ENCODE data around the gene NLRP12.
"Not testable (repeated sequence)": the region's sequence is repeated elsewhere in the genome, so short reads cannot be mapped to it uniquely, and the experiment has no call there.

Gene NLRP12

DNA sequence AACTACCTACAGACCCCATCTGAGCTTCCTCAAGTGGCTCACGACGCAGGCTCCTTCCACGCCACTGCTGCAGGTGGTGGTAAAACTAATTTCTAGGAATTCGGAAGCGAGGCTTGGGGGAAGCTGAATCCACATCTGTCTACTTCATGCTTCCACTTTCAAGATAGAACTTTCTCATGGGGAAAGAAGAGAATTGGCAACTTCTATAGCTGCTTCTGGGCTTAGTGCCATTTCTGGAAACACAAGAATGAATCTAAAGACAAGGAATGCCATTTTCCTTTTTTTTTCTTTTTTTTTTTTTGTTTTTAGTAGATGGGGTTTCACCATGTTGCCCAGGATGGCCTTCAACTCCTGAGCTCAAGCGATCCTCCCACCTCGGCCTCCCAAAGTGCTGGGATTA is 2.8 kb upstream of the NLRP12 start:
- no peak for DNase-seq

GRCh38 chr19:53823380-53824120 is 564 bp downstream of the NLRP12 start:
- no peak for DNase-seq

GRCh38 chr19:53819861-53820260 is 4.3 kb downstream of the NLRP12 start:
- no peak for DNase-seq

DNA sequence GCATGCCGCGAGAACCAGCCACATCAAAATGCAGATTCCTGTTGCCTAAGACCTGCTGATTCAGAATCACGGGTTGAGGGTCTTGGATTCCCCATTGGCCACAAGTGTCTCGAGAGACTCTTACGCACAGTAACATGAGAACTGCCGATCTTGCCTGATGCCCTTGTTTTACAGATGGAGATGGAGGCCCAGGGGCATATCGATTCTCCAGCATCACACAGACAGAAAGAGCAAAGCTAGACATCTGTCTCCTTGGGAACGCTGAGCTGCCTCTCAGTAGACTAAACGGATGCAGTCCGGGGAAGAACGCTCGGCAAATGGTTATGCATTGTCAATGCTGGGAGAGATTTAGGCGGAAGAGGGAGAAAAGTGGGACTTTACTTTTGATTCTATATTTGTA is 5.4 kb downstream of the NLRP12 start:
- DNase-seq: no peak

- no peak for DNase-seq
Measured at GRCh38 chr19:53813996-53814395, 10.1 kb downstream of the NLRP12 start.

DNA sequence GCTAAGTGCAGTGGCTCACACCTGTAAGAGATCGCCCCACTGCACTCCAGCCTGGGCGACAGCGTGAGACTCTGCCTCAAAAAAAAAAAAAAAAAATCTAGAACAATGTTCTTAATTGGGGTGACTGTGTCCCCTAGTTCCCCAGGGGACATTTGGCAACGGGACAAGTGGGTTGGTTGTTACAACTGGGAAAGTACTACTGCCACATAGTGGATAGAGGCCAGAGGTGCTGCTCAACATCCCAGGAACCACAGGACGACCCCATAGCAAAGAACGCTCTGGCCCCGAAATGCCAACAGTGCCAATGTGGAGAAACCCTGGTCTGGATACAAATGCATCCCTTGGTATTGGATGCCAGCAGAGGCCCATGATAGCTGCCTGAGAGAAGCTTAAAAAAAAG is 11.8 kb downstream of the NLRP12 start:
- no peak for DNase-seq

- DNase-seq: no peak
Measured at GRCh38 chr19:53810891-53811290, 13.2 kb downstream of the NLRP12 start.

DNA sequence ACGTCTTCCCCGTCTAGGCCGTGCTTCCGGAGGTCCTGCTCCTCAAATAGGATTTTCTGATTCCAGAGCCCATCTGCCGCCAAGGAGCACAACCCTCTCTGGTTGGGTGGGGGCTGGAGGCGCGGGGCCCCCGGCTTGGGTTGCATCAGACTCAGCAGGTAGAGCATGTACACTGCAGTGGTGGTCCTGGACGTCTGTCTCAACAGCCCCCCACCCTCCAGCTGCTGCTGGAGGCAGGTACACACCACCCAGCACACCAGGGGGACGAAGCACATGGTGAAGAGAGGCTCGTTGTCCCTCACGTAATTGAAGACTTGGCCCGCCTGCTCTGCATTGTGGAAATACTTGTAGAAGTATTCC is 13.9 kb downstream of the NLRP12 start:
- no peak for DNase-seq

- DNase-seq: no peak
Measured at GRCh38 chr19:53809518-53810186, 14.5 kb downstream of the NLRP12 start.

DNA sequence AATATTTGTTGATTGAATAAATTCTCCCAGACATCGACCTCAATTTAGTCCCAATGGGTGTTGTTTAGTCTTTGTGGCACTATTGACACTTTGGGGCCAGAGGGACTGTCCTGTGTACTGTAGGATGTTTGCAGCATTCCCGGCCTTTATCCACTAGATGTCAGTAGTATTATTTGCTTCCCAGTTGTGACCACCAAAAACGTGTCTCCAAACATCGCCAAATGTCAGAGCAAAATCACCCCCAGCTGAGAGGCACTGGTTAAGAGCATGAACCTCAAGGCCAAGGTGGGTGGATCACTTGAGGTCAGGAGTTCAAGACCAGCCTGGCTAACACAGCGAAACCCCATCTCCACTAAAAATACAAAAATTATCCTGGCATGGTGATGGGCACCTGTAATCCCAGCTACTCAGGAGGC is 15.4 kb downstream of the NLRP12 start:
- no peak for DNase-seq

DNA sequence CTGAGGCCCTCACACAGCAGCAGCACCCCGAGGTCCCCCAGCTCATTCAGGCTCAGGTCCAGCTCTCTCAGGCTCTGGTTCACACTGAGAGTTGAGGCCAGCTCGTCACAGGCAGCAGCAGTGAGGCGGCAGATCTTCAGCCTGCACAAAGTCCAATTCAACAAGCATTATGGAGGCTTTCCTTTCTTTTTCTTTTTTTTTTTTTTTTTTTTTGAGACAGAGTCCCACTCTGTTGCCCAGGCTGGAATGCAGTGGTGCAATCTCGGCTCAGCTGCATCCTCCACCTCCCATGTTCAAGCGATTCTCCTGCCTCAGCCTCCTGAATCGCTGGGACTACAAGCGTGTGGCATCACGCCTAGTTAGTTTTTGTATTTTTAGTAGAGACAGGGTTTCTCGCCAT is 22.9 kb downstream of the NLRP12 start:
- no peak for DNase-seq

- DNase-seq: no peak
Measured at GRCh38 chr19:53795019-53795418, 29.1 kb downstream of the NLRP12 start.

- DNase-seq: peak; percentile 68
Measured at GRCh38 chr19:53792721-53793433, 31.2 kb downstream of the NLRP12 start.

DNA sequence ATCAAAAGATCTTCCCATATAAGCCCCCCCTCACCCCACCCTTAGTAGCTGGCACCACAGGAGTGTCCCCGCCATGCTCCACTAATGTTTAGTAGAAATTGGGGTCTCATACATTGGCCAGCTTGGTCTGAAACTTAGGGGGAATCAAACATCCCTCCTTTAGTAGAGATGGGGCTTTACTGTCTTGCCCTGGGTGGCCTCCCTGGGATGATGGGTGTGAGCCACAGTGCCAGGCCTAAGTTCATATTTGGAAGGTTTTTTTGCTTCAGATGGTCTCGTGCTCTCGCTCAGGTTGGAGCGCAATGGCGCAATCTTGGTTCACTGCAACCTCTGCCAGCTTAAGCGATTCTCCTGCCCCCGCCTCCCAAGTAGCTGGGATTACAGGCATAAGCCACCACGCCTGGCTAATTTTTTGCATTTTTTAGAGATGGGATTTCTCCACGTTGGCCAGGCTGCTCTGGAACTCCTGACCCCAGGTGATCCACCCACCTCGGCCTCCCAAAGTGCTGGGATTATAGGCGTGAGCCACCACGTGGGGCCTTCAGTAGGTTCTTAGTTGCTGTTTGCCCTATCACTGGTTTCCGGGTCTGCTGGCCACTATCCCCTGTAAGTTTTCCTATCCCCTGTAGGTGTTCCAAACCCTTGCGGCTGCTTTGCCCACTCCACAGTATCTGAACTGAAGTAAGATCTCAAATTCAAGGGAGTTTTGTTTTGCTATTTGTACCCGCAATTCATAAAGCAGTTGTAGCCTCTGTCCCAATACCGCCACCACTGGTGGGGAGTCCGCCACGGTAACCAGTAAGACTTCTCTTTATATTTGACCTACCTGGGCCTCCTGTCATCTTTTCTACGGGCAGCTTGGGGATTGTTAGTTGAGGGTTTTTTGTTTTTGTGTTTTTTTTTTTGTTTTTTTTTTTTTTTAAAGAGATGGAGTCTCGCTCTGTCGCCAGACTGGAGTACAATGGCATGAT is 34.1 kb downstream of the NLRP12 start:
- DNase-seq: no peak

DNA sequence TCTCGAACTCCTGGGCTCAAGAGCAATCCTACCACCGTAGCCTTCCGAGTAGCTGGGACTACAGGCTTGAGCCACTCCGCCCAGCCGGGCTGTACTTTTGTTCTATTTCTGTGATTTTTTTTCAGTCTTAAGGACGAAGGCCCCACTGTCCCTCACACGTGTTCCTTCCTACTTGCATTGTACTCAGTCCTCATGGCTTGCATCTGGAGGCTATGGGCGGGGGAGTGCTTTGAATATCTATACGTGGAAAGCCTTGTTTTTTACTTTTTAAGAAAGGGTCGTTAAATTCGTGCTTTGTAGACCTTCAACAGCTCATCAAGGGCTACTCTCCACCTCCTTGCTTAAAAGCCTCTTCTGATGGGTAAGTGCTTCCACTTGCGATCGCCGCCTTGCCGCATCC is 36.8 kb downstream of the NLRP12 start:
- no peak for DNase-seq

GRCh38 chr19:53786744-53787143 is 37.4 kb downstream of the NLRP12 start:
- no peak for DNase-seq

DNA sequence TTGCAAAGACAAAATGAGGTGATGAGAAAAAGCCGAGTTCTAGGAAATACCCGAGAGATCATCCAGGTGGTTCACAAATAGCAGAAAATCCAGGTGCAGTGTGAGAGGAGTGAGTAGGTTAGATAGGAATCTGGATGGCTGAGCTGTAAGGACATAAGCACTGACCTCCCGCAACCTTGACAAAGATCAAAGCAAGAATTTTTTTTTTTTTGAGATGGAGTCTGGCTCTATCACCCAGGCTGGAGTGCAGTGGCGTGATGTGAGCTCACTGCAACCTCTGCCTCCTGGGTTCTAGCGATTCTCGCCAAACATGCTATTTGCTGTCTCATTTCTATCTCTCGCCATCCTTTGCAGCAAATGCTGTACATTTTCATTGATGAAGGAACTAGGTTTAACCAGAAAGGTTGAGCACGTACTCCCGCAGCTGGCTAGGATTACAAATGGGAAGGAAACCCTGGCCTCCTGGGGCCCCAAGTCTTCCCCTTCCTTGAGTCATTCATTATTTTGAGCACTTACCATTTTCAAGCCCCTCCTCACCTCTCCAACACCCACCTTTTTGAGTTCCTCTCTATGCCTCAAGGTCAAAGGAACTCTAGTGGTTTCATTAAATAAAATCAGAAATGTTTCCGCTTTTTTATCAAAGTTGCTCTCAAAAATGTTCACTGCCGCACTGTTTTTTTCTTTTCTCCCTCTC is 38.8 kb downstream of the NLRP12 start:
- no peak for DNase-seq

DNA sequence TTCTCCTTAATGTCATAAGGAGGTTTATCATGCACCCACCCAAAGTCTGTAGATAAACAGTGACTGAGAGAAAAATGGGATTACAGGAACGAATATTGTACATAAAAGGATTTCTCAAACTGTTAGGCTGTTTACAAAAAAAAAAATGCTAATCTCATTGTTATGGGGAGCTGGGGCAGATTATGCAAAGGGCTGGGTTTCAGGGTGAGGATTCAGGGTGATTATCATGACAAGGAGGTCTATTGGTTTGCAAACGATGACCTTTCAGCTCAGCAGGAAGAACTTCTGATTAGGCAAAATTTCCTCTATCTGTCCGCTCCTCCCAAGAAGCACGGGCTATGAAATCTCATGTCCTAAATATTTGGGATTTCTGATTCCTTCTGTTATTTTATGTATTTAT is 41.4 kb downstream of the NLRP12 start:
- DNase-seq: no peak

DNA sequence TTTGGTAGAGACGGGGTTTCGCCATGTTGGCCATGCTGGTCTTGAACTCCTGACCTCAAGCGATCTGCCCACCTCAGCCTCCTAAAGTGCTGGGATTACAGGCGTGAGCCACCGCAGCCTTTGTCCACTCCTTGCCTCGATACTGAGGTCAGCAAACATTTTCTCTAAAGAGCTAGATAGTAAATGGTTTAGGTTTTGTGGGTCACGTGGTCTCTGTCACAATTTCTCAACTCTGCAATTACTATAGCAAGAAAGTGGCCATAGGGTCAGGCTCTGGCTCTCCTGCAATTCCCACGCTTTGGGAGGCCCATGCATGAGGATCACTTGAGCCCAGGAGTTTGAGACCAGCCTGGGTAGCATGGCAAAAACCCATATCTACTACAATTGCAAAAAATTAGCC is 42.8 kb downstream of the NLRP12 start:
- not testable (repeated sequence) for DNase-seq

DNA sequence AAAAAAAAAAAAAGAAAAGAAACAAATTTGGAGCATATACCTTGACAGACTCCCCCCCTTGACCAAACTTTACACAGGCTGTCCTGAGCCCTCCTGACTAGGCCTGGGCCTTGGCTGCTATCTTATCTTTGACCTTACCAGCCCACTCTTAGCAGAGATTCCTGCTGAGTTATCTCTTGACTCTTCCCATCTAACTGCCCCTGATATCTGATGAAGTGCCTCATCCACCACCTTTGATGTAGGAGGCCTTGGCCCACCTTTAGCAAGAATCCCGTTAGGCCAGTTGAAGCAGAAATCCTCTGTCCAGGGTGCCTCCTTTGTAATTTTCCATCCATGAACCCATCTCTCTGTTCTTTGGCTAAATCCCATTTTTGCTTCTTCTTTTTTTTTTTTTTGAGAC is 43.6 kb downstream of the NLRP12 start:
- DNase-seq: no peak

DNA sequence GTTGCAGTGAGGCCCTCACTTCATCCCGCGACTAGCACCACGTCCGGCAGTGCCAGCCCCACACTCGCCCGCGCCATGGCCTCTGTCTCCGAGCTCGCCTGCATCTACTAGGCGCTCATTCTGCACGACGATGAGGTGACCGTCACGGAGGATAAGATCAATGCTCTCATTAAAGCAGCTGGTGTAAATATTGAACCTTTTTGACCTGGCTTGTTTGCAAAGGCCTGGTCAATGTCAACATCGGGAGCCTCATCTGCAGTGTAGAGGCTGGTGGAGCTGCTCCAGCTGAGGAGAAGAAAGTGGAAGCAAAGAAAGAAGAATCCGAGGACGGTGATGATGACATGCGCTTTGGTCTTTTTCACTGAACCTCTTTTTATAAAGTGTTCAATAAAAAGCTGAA is 48.6 kb downstream of the NLRP12 start:
- no peak for DNase-seq

- DNase-seq: not testable (repeated sequence)
Measured at GRCh38 chr19:53774491-53774890, 49.6 kb downstream of the NLRP12 start.

Measured in NCI-H2029 (cell line).